ENCODE data around the gene RHOH. TPM values are rescaled to one million over a fixed set of nuclear protein-coding genes. Genes with fewer than 3 reads are reported as not detected.

RHOH gene
- total and polyA plus RNA-seq, 9 donors: 0.10 to 0.87 (median 0.29) TPM

- H3K27ac ChIP-seq (ENCODE audit: low read length): no peak overlapping the region
- 64% methylated on average over 3 of the region's 9 CpGs for WGBS (ENCODE audit: insufficient coverage)
Observed at GRCh38 chr4:40246011-40246900, 49.4 kb downstream of the RHOH start.

GRCh38 chr4:40246938-40247337, 50.1 kb downstream of the RHOH start:
- H3K27ac ChIP-seq (ENCODE audit: low read length): no peak overlapping the region
- H3K9me3 ChIP-seq (replicated peaks; ENCODE audit: control insufficient read depth, low read depth, low read length): no peaks in the 10 kb centered on the region
- no peaks in the 10 kb centered on the region for H3K36me3 ChIP-seq (ENCODE audit: control insufficient read depth, insufficient read depth, low read length)
- H3K27me3 ChIP-seq (ENCODE audit: control insufficient read depth, insufficient read depth, low read length): no peaks in the 10 kb centered on the region
- no CpG with 5 or more reads among the region's 2 CpGs for WGBS (ENCODE audit: insufficient coverage)
- no peaks in the 10 kb centered on the region for H3K4me1 ChIP-seq (ENCODE audit: control insufficient read depth, insufficient read depth, low read length)
- H3K4me3 ChIP-seq (ENCODE audit: low read length): no peak overlapping the region
- no peak for DNase-seq

More at GRCh38 chr4:40246011-40246900, 49.4 kb downstream of the RHOH start:
- Histone ChIP-seq H3K4me1 (ENCODE audit: control insufficient read depth, insufficient read depth, low read length) (no peaks in the 10 kb centered on the region), H3K9me3 (replicated peaks; ENCODE audit: control insufficient read depth, low read depth, low read length) (no peaks in the 10 kb centered on the region), H3K36me3 (ENCODE audit: control insufficient read depth, insufficient read depth, low read length) (no peaks in the 10 kb centered on the region), H3K27me3 (ENCODE audit: control insufficient read depth, insufficient read depth, low read length) (no peaks in the 10 kb centered on the region), H3K4me3 (ENCODE audit: low read length) (no peak overlapping the region)
- DNase-seq: no peak

- Histone ChIP-seq H3K27me3 (ENCODE audit: control insufficient read depth, insufficient read depth, low read length) (no peaks in the 10 kb centered on the region), H3K9me3 (replicated peaks; ENCODE audit: control insufficient read depth, low read depth, low read length) (no peaks in the 10 kb centered on the region), H3K4me1 (ENCODE audit: control insufficient read depth, insufficient read depth, low read length) (no peaks in the 10 kb centered on the region), H3K27ac (ENCODE audit: low read length) (no peak overlapping the region), H3K4me3 (ENCODE audit: low read length) (no peak overlapping the region), H3K36me3 (ENCODE audit: control insufficient read depth, insufficient read depth, low read length) (no peaks in the 10 kb centered on the region)
- WGBS (ENCODE audit: insufficient coverage): 95% methylated on average over 3 of the region's 4 CpGs
- DNase-seq: no peak
Observed at GRCh38 chr4:40247350-40247749, 50.5 kb downstream of the RHOH start.

GRCh38 chr4:40251366-40251765, 54.5 kb downstream of the RHOH start:
- Histone ChIP-seq H3K4me1 (ENCODE audit: control insufficient read depth, insufficient read depth, low read length) (no peaks in the 10 kb centered on the region), H3K27ac (ENCODE audit: low read length) (no peak overlapping the region), H3K36me3 (ENCODE audit: control insufficient read depth, insufficient read depth, low read length) (no peaks in the 10 kb centered on the region), H3K4me3 (ENCODE audit: low read length) (no peak overlapping the region), H3K27me3 (ENCODE audit: control insufficient read depth, insufficient read depth, low read length) (no peaks in the 10 kb centered on the region), H3K9me3 (replicated peaks; ENCODE audit: control insufficient read depth, low read depth, low read length) (no peaks in the 10 kb centered on the region)
- DNase-seq: no peak
- WGBS (ENCODE audit: insufficient coverage): 100% methylated on average over 1 of the region's 2 CpGs

GRCh38 chr4:40253906-40254305, 57.1 kb downstream of the RHOH start:
- H3K4me1 ChIP-seq (ENCODE audit: control insufficient read depth, insufficient read depth, low read length): no peaks in the 10 kb centered on the region
- no CpG with 5 or more reads among the region's 4 CpGs for WGBS (ENCODE audit: insufficient coverage)
- DNase-seq: no peak
- H3K4me3 ChIP-seq (ENCODE audit: low read length): no peak overlapping the region
- H3K9me3 ChIP-seq (replicated peaks; ENCODE audit: control insufficient read depth, low read depth, low read length): no peaks in the 10 kb centered on the region
- H3K27me3 ChIP-seq (ENCODE audit: control insufficient read depth, insufficient read depth, low read length): no peaks in the 10 kb centered on the region
- H3K36me3 ChIP-seq (ENCODE audit: control insufficient read depth, insufficient read depth, low read length): no peaks in the 10 kb centered on the region
- H3K27ac ChIP-seq (ENCODE audit: low read length): no peak overlapping the region

- no peak overlapping the region for H3K27ac ChIP-seq (ENCODE audit: low read length)
- DNase-seq: no peak
- no peak overlapping the region for H3K4me3 ChIP-seq (ENCODE audit: low read length)
- no peaks in the 10 kb centered on the region for H3K4me1 ChIP-seq (ENCODE audit: control insufficient read depth, insufficient read depth, low read length)
- 61% methylated on average over 3 of the region's 9 CpGs for WGBS (ENCODE audit: insufficient coverage)
- H3K36me3 ChIP-seq (ENCODE audit: control insufficient read depth, insufficient read depth, low read length): no peaks in the 10 kb centered on the region
- H3K27me3 ChIP-seq (ENCODE audit: control insufficient read depth, insufficient read depth, low read length): no peaks in the 10 kb centered on the region
- H3K9me3 ChIP-seq (replicated peaks; ENCODE audit: control insufficient read depth, low read depth, low read length): no peaks in the 10 kb centered on the region
Observed at GRCh38 chr4:40254608-40255392, 58.0 kb downstream of the RHOH start.

GRCh38 chr4:40255393-40256281, 58.8 kb downstream of the RHOH start:
- Histone ChIP-seq H3K36me3 (ENCODE audit: control insufficient read depth, insufficient read depth, low read length) (no peaks in the 10 kb centered on the region), H3K27me3 (ENCODE audit: control insufficient read depth, insufficient read depth, low read length) (no peaks in the 10 kb centered on the region), H3K27ac (ENCODE audit: low read length) (no peak overlapping the region), H3K9me3 (replicated peaks; ENCODE audit: control insufficient read depth, low read depth, low read length) (no peaks in the 10 kb centered on the region), H3K4me1 (ENCODE audit: control insufficient read depth, insufficient read depth, low read length) (no peaks in the 10 kb centered on the region), H3K4me3 (ENCODE audit: low read length) (no peak overlapping the region)
- DNase-seq: peak; percentile 77
- WGBS (ENCODE audit: insufficient coverage): 50% methylated on average over 2 of the region's 3 CpGs

GRCh38 chr4:40256329-40256728, 59.5 kb downstream of the RHOH start:
- Histone ChIP-seq H3K36me3 (ENCODE audit: control insufficient read depth, insufficient read depth, low read length) (no peaks in the 10 kb centered on the region), H3K4me3 (ENCODE audit: low read length) (no peak overlapping the region), H3K27ac (ENCODE audit: low read length) (no peak overlapping the region), H3K27me3 (ENCODE audit: control insufficient read depth, insufficient read depth, low read length) (no peaks in the 10 kb centered on the region), H3K4me1 (ENCODE audit: control insufficient read depth, insufficient read depth, low read length) (no peaks in the 10 kb centered on the region), H3K9me3 (replicated peaks; ENCODE audit: control insufficient read depth, low read depth, low read length) (no peaks in the 10 kb centered on the region)
- DNase-seq: no peak
- WGBS (ENCODE audit: insufficient coverage): 77% methylated on average over 4 of the region's 5 CpGs

GRCh38 chr4:40256817-40257216, 60.0 kb downstream of the RHOH start:
- 100% methylated on average over 1 of the region's 3 CpGs for WGBS (ENCODE audit: insufficient coverage)
- Histone ChIP-seq H3K27me3 (ENCODE audit: control insufficient read depth, insufficient read depth, low read length) (no peaks in the 10 kb centered on the region), H3K4me1 (ENCODE audit: control insufficient read depth, insufficient read depth, low read length) (no peaks in the 10 kb centered on the region), H3K4me3 (ENCODE audit: low read length) (no peak overlapping the region), H3K9me3 (replicated peaks; ENCODE audit: control insufficient read depth, low read depth, low read length) (no peaks in the 10 kb centered on the region), H3K27ac (ENCODE audit: low read length) (no peak overlapping the region), H3K36me3 (ENCODE audit: control insufficient read depth, insufficient read depth, low read length) (no peaks in the 10 kb centered on the region)
- no peak for DNase-seq

Measured in muscle of leg (tissue), 11 donors.